Kidney epithelial cell (primary cell): ENCODE results near the gene MRPS27. TPM values are rescaled to one million over a fixed set of nuclear protein-coding genes. Genes with fewer than 3 reads are reported as not detected.
"Not testable (repeated sequence)": the region's sequence is repeated elsewhere in the genome, so short reads cannot be mapped to it uniquely, and the experiment has no call there.

Experiments used
- DNase-seq: peaks from one replicate; pipeline ENCODE4 v3.0.0-alpha.2; 2010; ENCODE audit warnings: low read depth
- H3K27me3 ChIP-seq: 2 replicates; pipeline ENCODE4 v1.6.0; 2011; ENCODE audit warnings: low read length; ENCODE audit not compliant: control insufficient read depth, insufficient read depth
- H3K36me3 ChIP-seq: 2 replicates; pipeline ENCODE4 v1.5.1; 2011; ENCODE audit warnings: low read length; ENCODE audit not compliant: control insufficient read depth, insufficient read depth
- H3K4me3 ChIP-seq: 2 replicates; pipeline ENCODE4 v1.5.1; 2011; ENCODE audit warnings: low read depth, mild to moderate bottlenecking, control low read depth, low read length
- total RNA-seq: library from RNA; depleted of rRNA; stranded (reverse); fragments of >200 nt; gene quantifications from 2 replicates; pipeline ENCODE4 v1.2.3, GENCODE V29; 2015
- TF ChIP-seq, protein P1 (sequence below): IDR thresholded peaks from 2 replicates; pipeline ENCODE4 v1.5.1; 2011; ENCODE audit warnings: mild to moderate bottlenecking, moderate library complexity, low read length, control low read depth, inconsistent platforms; ENCODE audit not compliant: insufficient read depth, poor library complexity, severe bottlenecking

MRPS27 gene
- total RNA-seq, 1 donor from 2014 or later = 67.3 TPM

- Histone ChIP-seq H3K4me3 (no peak overlapping the region), H3K36me3 (peaks cover 1% of the 10 kb centered on the region), H3K27me3 (no peaks in the 10 kb centered on the region)
- TF ChIP-seq, protein P1, sequence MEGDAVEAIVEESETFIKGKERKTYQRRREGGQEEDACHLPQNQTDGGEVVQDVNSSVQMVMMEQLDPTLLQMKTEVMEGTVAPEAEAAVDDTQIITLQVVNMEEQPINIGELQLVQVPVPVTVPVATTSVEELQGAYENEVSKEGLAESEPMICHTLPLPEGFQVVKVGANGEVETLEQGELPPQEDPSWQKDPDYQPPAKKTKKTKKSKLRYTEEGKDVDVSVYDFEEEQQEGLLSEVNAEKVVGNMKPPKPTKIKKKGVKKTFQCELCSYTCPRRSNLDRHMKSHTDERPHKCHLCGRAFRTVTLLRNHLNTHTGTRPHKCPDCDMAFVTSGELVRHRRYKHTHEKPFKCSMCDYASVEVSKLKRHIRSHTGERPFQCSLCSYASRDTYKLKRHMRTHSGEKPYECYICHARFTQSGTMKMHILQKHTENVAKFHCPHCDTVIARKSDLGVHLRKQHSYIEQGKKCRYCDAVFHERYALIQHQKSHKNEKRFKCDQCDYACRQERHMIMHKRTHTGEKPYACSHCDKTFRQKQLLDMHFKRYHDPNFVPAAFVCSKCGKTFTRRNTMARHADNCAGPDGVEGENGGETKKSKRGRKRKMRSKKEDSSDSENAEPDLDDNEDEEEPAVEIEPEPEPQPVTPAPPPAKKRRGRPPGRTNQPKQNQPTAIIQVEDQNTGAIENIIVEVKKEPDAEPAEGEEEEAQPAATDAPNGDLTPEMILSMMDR = no peak
- no peak for DNase-seq
Measured at GRCh38 chr5:72171667-72172066, 148.4 kb downstream of the MRPS27 start.

GRCh38 chr5:72171181-72171580, 148.9 kb downstream of the MRPS27 start:
- not testable (repeated sequence) for DNase-seq, H3K4me3 ChIP-seq

GRCh38 chr5:72170101-72170500, 149.9 kb downstream of the MRPS27 start:
- no peaks in the 10 kb centered on the region for H3K27me3 ChIP-seq
- no peak overlapping the region for H3K4me3 ChIP-seq
- TF ChIP-seq, protein P1 = no peak
- no peaks in the 10 kb centered on the region for H3K36me3 ChIP-seq
- DNase-seq = no peak

More at GRCh38 chr5:72171181-72171580, 148.9 kb downstream of the MRPS27 start:
- H3K27me3 ChIP-seq, H3K36me3 ChIP-seq: not testable (repeated sequence)

Other genes with a start within 250 kb of the MRPS27 start
- gene MAP1B, start 212.8 kb downstream of the MRPS27 start, total RNA-seq = 136 and 295 TPM in 2 replicates
- gene PTCD2, start 133 bp upstream of the MRPS27 start, total RNA-seq = 10.5 and 11.7 TPM in 2 replicates
- gene ZNF366, start 187.2 kb upstream of the MRPS27 start, total RNA-seq = 0.13 TPM in 1 of 2 replicates, not detected in the other